ENCODE measurements around the gene LRRC45. TPM values are rescaled to one million over a fixed set of nuclear protein-coding genes. Genes with fewer than 3 reads are reported as not detected.

Gene LRRC45
- total and polyA plus RNA-seq, 11 donors = 2.9 to 8.6 (median 5.6) TPM

- Histone ChIP-seq H3K4me1 (peaks cover 0 to 27% (median 6%) of the 10 kb centered on the region in 12 donors), H3K36me3 (peaks cover 0 to 26% (median 6%) of the 10 kb centered on the region in 9 donors), H3K27ac (peak overlapping the region in 11 of 12 donors; percentile 67 to 96 (median 91)), H3K4me3 (no peak overlapping the region), H3K27me3 (no peaks in the 10 kb centered on the region), H3K9me3 (no peaks in the 10 kb centered on the region)
- DNase-seq = no peak
- intact Hi-C loops (cut with DNase I) = no loop called here
- WGBS, 4 donors = 73 to 84% (median 78%) methylated on average over 21 to 23 of the region's 23 CpGs
- TF ChIP-seq POLR2A (IDR thresholded peaks at IDR 0.05) = no peak
- no peak for TF ChIP-seq CTCF (IDR thresholded peaks at IDR 0.05)
- ATAC-seq = peak in 3 of 4 donors; percentile 1 to 2 (median 2)
Observed at GRCh38 chr17:82014432-82014831, 8.7 kb upstream of the LRRC45 start.

GRCh38 chr17:82014971-82015310, 8.2 kb upstream of the LRRC45 start:
- intact Hi-C loops (cut with DNase I) = no loop called here

GRCh38 chr17:82015311-82015971, 7.7 kb upstream of the LRRC45 start:
- H3K4me3 ChIP-seq = no peak overlapping the region
- no peaks in the 10 kb centered on the region for H3K9me3 ChIP-seq
- TF ChIP-seq CTCF (IDR thresholded peaks at IDR 0.05) = no peak
- TF ChIP-seq POLR2A (IDR thresholded peaks at IDR 0.05) = no peak
- no peak for DNase-seq
- no peak overlapping the region for H3K27ac ChIP-seq
- intact Hi-C loops (cut with DNase I) = no loop called here
- peaks cover 0 to 26% (median 6%) of the 10 kb centered on the region in 9 donors for H3K36me3 ChIP-seq
- H3K4me1 ChIP-seq = peaks cover 0 to 26% (median 6%) of the 10 kb centered on the region in 12 donors
- ATAC-seq = no peak
- no peaks in the 10 kb centered on the region for H3K27me3 ChIP-seq
- WGBS, 4 donors = 85 to 88% (median 87%) methylated on average over 16 to 24 of the region's 24 CpGs

More at GRCh38 chr17:82014971-82015310, 8.2 kb upstream of the LRRC45 start:
- Histone ChIP-seq H3K36me3 (peaks cover 0 to 26% (median 6%) of the 10 kb centered on the region in 9 donors), H3K27me3 (no peaks in the 10 kb centered on the region), H3K27ac (no peak overlapping the region), H3K4me3 (no peak overlapping the region), H3K4me1 (peaks cover 0 to 26% (median 6%) of the 10 kb centered on the region in 12 donors), H3K9me3 (no peaks in the 10 kb centered on the region)
- no peak for TF ChIP-seq POLR2A (IDR thresholded peaks at IDR 0.05)
- no peak for TF ChIP-seq CTCF (IDR thresholded peaks at IDR 0.05)
- WGBS, 4 donors = 86 to 91% (median 88%) methylated on average over 12 to 13 of the region's 13 CpGs
- ATAC-seq (no peak), DNase-seq (no peak)

GRCh38 chr17:82016061-82016874, 6.8 kb upstream of the LRRC45 start:
- Histone ChIP-seq H3K4me3 (no peak overlapping the region), H3K9me3 (no peaks in the 10 kb centered on the region), H3K27me3 (no peaks in the 10 kb centered on the region), H3K36me3 (peaks cover 0 to 26% (median 6%) of the 10 kb centered on the region in 9 donors), H3K4me1 (peaks cover 0 to 32% (median 8%) of the 10 kb centered on the region in 12 donors), H3K27ac (no peak overlapping the region)
- intact Hi-C loops (cut with DNase I) = no loop called here
- DNase-seq (no peak), ATAC-seq (no peak)
- 91 to 94% (median 92%) methylated on average over 25 to 28 of the region's 28 CpGs; no CpG with 5 or more reads in 1 of the 4 donors for WGBS, 4 donors
- TF ChIP-seq CTCF (IDR thresholded peaks at IDR 0.05) (no peak), POLR2A (IDR thresholded peaks at IDR 0.05) (no peak)

Measured in heart left ventricle (tissue), 16 donors.